HG03442 (cell line): ENCODE results near the gene PDE6H.

ENCODE experiments used
- ATAC-seq: cut with Tn5 transposase; IDR thresholded peaks from one replicate; pipeline ENCODE4 v1.9.1; 2021; ENCODE audit warnings: mild to moderate bottlenecking, moderate library complexity; ENCODE audit not compliant: unreplicated experiment

PDE6H gene

GRCh38 chr12:14950982-14951746, 21.7 kb upstream of the PDE6H start:
- ATAC-seq, result no peak

DNA sequence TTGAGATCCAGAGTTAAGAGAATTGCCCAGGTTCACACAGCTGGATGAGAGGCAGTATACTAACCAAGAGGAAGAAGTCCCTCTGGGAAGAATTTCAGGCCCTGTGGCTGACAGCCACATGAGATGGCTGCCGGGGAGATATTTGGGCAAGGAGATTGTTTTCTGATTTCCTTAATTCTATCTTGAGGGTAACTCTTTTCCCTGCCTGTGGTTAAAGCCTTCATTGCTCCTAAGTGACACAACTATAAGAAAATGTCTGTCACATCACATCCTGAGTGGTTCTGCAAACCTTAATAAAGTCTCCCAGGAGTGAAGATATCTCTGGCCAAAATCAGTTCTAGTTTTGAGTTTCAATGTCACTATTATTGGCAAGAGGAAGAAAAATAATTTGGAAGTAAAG, 21.0 kb upstream of the PDE6H start:
- no peak for ATAC-seq

DNA sequence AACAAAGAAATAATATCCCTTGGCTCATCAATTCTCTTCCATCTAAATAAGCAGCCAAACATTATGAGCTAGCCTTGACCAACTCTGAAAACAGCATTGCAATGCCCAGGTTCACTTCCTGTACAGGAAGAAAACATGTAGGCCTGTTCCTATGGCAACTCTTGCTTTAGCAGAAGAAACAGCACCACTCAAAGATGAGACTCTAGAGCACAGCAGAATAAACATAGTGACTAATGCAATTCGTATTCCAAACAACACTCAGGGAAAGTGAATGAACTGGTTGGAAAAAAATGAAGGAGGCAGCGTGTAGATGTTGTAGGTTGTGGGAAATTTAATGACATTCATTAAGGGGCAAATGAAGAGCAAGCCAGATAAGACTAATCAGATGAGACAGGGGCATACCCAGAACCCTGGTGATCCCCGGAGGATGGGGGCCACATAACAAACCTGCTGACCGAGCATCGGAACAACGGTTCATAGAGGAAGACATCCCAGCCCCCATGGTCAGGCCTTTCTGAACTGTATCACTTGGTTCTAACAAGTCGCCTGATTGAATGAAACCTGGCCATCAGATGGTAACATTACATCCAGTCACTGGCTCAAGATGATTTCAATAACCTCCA, 20.4 kb upstream of the PDE6H start:
- peak; percentile 55 for ATAC-seq

DNA sequence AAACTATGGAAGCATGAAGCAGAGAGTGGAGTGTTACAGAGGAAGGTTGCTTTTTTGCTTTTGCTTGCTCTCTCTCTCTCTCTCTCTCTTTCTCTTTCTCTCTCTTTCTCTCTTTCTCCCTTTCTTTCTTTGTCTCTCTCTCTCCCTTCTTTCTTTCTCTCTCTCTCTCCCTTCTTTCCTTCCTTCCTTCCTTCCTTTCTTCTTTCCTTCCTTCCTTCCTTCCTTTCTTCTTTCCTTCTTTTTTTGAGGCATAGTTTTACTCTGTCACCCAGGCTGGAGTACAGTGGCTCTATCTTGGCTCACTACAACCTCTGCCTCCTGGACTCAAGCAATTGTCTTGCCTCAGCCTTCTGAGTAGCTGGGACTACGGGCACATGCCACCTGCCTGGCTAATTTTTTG, 19.1 kb upstream of the PDE6H start:
- no peak for ATAC-seq

DNA sequence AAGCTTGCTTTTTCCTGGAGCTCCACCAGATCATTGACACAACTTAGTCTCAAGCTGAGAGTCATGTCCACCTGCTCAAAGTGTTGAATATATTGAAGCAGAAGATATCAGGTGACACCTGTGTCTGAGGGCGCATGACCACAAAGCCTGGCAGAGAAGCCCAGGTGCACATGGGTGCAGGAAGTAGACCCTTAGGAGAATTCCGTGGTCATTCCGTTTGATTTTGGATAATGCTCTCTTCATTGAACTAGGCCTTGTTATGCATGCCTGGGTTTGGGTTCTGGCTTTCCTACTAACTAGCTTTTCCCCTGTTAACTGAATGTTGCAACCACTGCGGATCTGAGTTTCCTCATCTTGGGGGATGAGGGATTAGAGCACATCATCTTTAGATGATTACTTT, 18.6 kb upstream of the PDE6H start:
- ATAC-seq, result no peak

DNA sequence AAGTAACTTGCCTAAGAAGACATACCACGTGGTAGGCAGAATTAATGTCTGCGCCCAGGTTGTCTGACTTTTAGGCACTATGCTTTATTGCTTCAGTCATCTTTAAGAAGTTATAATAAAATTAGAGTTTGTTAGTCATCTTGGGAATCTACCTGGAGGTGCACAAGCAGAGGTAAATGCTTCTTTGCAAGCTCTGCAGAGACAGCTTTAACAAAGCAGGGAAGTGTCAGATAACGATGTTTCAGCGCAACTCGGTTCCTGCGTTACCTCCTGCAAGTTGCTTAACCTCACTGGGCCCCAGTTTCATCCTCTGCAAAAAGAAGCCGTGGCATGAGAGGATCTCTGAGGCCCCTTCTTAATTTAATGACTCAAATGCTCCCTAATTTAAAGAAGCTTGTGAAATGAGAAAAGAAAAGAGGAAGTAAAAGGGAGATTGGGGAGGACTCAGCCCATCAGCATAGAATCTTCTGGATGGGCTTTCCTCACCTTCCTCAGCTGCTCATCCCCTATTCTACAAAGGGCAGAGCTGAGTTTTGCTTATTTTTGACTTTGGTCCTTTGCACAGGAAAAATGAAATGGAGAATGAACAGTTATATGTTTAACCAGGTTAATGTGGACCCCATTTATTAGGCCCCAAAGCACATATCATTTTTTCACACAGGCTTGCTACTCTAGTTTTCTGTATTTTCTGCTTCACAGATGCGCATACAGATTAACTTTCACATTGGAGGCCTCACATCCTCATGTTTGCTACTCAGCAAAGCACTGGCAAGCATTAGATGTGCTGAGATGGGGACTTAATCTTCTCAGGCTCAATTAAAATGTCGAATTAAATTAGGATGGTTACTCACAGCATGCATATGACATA, 16.6 kb upstream of the PDE6H start:
- peak; percentile 36 for ATAC-seq

DNA sequence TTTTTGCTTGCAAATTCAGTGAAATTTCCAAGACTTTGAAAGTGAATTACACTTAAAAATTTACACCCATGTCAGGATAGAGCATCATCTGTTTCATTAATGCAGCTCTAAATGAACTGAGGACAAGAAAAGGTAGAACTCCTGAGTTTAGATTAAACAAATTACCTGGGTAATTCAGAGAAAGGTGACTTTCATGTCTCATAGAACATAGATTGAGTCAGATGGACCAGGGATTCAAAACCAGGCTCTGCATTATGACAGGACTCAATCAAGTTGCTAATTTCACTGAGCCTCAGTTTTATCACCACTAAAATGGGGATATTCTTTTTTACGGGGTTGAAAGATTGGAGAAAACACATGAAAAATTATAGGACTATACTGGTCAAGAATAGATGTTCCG, 15.9 kb upstream of the PDE6H start:
- ATAC-seq, result no peak

GRCh38 chr12:14957551-14958168, 15.2 kb upstream of the PDE6H start:
- no peak for ATAC-seq

- ATAC-seq, result no peak
Measured at GRCh38 chr12:14958361-14959125, 14.3 kb upstream of the PDE6H start.

DNA sequence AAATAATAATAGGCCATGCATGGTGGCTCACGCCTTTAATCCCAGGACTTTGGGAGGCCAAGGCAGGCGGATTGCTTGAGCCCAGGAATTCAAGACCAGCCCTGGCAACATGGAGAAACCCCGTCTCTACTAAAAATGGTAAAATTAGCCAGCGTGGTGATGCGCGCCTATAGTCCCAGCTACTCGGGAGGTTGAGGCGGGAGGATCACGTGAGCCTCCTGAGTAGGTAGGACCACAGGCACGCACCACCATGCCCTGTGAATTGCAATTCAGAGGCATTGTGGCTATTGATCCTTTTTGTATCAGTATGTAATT, 13.8 kb upstream of the PDE6H start:
- ATAC-seq, result no peak

GRCh38 chr12:14959463-14959862, 13.4 kb upstream of the PDE6H start:
- no peak for ATAC-seq

DNA sequence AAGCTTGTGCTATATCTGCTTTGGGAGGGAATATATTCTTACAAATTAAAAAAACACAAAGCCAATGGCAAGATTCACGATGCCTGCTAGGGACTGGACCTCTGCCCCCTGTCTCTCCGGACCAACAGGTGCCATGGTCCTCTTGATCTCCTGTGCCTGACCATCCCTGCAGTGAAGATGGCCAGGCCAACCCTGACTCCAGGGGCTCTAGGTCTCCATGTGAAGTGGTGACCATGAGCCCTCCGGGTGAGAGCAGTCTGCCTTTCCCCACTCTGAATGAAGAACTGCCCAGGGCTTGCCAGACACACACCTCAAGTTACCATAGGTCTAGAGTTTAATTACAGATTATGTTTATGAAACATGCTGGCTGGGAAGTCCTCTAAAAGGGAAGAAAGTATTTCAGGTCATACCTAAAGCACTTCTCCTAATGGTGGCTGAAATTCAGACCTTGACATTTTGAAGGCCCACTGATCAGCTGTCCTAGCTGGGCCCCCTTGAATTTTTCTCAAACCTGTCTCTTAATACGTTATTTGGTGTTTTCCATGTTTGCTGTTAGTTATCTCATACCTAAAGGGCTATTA, 12.8 kb upstream of the PDE6H start:
- no peak for ATAC-seq

- ATAC-seq, result peak; percentile 33
Measured at GRCh38 chr12:14960548-14961465, 12.0 kb upstream of the PDE6H start.

DNA sequence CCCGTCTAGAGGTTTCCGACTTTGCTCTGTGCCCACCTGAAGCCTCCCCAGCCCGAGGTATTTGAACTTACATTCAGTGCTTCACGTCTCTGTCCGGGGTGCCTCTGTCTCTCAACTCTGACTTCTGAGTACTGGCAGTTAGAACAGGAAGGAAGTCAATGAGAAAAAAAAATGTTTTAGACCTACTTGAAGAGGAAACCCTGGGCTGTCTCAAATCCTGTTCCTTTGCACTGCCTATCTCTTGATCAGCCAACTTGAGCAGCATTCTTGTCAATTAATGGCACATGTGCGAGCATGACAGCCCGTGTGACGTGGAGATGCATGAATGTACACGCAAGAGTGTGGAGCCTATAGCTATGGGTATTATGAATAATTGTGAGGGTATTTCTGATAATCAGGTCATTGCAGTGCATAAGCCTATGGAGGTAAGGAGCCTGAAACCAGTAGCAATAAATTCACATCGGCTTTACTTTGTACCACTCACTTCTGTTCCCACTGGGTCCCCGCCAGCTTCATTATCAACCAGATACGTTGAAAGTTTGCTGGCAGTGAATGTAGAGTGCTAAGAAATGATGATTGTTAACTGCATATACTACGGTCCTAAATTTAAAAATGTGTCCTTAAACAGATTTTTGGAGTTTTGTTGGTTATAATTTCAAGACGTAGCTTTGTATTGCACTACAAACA, 11.2 kb upstream of the PDE6H start, which contains the start of gene ARHGDIB:
TSS of gene ARHGDIB (minus strand) at position 136 of the 687 bp plus-strand sequence. CDS start 10,889 bp downstream, outside the sequence.
- ATAC-seq, result peak; percentile 59

DNA sequence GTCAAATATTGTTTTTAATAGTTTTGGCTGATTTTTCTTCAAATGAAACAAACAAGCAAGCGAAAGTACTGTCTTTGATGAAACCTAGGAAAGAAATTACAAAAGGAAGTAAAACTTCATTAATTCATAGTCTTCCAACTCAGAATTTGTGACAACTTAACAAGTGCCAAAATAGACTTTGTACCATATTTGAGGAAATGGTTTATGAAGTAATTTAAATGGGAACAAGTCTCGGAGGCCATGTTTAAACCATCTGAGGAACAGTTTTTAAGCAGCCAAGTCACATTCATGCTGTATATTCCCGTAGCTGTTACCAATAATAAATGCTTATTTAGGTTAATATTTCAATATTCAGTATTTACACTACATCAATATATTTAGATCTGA, 10.7 kb upstream of the PDE6H start:
- no peak for ATAC-seq

GRCh38 chr12:14962797-14963196, 10.0 kb upstream of the PDE6H start:
- ATAC-seq, result no peak

GRCh38 chr12:14963520-14963919, 9.3 kb upstream of the PDE6H start:
- ATAC-seq, result no peak

GRCh38 chr12:14964406-14964805, 8.4 kb upstream of the PDE6H start:
- ATAC-seq, result no peak

DNA sequence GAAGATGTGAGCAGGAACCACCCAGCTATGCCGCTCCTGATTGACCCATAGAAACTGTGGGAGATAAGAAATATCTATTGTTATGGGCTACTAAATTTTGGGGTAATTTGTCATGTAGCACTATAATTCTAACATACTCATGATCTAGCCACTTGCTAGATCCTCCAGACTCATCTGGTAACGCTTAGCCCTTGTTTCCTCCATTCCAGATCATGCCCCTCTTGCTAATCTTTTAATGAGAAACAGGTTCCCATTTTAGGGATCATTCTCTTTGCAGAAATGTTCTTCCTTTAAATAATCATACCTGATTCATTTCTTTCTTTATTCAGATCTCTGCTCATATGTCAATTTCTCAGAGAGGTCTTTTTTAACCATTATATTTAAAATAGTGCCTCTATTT, 7.6 kb upstream of the PDE6H start:
- no peak for ATAC-seq
